ENCODE data around the gene PCSK5.

The PCSK5 gene

DNA sequence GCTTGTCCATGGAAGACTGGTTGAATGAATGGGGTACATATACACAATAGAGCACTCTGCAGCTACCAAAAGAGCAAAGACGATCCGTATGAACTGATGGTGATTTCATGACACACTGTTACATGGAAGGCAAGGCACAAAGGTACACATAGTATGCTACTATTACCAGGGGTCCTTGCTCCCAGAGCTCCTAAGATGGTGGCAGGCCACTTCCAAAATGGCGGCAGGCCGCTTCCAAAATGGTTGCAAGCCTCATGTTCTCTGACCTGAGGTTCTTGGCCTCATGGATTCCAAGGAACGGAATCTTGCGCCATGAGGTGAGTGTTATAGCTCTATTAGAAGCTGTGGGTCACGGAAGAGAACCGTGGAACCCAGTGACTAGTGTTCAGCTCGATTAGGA is 356.2 kb downstream of the PCSK5 start:
- H3K4me3 ChIP-seq (ENCODE audit: low read length), result no peak overlapping the region
- DNase-seq (ENCODE audit: low read depth, low spot score), result no peak

DNA sequence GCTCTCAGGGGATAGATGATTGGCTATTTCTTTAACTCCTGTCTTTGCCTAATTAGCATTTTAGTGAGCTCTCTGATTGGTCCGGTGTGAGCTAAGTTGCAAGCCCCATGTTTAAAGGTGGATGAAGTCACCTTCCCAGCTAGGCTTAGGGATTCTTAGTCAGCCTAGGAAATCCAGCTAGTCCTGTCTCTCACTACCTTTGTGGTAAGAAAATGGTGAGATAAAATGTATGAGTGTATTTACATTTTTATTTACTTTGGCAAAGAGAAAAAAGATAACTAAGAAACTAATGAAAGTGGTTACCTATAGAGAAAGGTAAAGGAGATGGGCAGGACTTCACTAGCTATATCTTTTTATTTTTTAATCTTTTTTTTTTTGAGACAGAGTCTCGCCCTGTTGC is 357.0 kb downstream of the PCSK5 start:
- no peak for DNase-seq (ENCODE audit: low read depth, low spot score)
- no peak overlapping the region for H3K4me3 ChIP-seq (ENCODE audit: low read length)

- H3K4me3 ChIP-seq (ENCODE audit: low read length), result no peak overlapping the region
- DNase-seq (ENCODE audit: low read depth, low spot score), result no peak
Observed at GRCh38 chr9:76249309-76249708, 358.8 kb downstream of the PCSK5 start.

- no peak overlapping the region for H3K4me3 ChIP-seq (ENCODE audit: low read length)
- DNase-seq (ENCODE audit: low read depth, low spot score), result no peak
Observed at GRCh38 chr9:76255781-76256455, 365.4 kb downstream of the PCSK5 start.

DNA sequence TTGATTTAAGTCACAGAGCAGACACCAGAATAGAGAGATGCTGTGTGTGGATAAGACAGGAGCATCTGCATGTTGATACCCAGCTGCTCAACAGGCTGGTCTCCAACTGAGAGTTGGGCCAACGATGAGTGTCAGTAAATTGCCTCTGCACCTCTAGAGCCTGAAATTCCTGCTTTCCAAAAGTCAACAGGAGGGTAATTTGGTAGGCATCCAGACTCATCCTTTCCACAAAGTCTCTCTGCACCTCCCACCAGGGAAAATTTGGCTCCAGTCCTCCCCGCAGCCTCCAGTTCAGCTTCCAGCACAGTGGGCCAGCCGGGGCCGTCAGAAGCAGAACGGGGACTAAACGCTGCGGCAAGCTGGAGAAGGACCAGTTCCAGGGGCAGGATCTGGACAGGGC is 366.8 kb downstream of the PCSK5 start:
- no peak overlapping the region for H3K4me3 ChIP-seq (ENCODE audit: low read length)
- DNase-seq (ENCODE audit: low read depth, low spot score), result no peak

DNA sequence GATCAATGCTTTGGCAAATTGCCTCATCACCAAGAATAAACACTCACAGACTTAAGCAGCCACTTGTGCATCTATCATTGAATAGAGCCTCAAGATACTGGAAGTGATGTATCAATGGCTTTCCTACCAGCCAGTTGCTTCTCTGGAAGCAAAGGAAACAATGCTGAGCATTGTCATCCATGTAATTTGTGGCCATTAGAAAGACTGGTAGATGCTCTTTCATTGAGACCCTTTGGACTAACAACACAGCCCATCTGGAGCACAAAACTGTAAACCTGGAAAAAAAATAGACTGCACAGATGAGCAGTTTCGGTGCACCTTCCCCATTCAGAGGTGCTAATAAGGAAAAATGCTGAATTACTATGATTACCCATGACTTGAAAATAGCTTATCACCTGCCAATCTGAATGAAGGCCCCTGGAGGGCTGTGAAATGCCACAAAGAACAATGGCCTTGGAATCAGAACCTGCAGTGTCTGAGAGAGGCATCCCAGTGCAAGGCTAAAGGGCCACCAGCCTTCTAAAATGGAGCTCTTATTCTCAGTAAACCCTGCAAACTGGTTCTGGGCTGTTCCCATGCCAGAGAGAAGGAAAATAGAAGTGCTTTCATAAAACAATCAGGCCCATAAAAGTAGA is 376.3 kb downstream of the PCSK5 start:
- no peak for DNase-seq (ENCODE audit: low read depth, low spot score)
- no peak overlapping the region for H3K4me3 ChIP-seq (ENCODE audit: low read length)

- no peak overlapping the region for H3K4me3 ChIP-seq (ENCODE audit: low read length)
Observed at GRCh38 chr9:76267284-76267652, 376.8 kb downstream of the PCSK5 start.

DNA sequence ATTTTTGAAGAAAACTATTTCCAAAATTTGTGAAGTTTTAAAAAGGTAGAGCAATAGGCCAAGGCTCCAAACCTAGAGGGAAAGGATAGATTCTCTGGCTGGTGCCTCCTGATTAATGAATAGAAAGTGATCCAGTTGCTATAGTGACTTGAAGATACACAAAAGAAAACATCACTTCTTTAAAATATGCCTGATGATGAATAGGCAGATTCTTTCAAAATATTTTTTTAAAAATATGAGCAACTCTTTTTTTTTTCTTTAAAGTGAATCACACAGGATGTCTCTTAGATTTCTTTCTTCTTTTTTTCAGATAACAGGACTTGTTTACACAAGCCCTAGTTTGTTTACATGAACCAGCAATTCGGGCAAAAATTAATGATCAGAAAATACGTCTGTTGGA is 379.3 kb downstream of the PCSK5 start:
- H3K4me3 ChIP-seq (ENCODE audit: low read length), result no peak overlapping the region
- no peak for DNase-seq (ENCODE audit: low read depth, low spot score)

More at GRCh38 chr9:76267284-76267652, 376.8 kb downstream of the PCSK5 start:
- no peak for DNase-seq (ENCODE audit: low read depth, low spot score)

- DNase-seq (ENCODE audit: low read depth, low spot score), result no peak
- no peak overlapping the region for H3K4me3 ChIP-seq (ENCODE audit: low read length)
Observed at GRCh38 chr9:76271755-76272154, 381.3 kb downstream of the PCSK5 start.

GRCh38 chr9:76289042-76289441 is 398.6 kb downstream of the PCSK5 start:
- H3K4me3 ChIP-seq (ENCODE audit: low read length), result no peak overlapping the region
- DNase-seq (ENCODE audit: low read depth, low spot score), result no peak

DNA sequence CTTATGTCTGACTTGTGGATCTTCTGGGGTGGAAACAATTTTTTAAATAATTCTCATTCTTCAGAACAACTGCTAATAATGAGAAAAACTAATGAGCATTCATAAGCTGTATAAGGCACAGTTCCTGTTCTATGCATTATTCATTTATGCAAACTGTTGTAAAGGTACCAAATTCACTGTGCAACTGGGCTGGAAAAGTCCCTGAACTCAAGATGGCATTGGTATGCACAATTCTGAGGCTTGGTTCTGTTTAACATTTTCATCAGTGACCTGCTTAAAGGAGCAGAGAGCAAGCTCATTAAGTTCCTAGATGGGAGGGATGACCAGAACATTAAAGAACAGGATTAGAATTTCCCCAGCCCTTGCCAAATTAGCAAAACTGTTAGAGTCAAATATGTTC is 399.2 kb downstream of the PCSK5 start:
- no peak for DNase-seq (ENCODE audit: low read depth, low spot score)
- no peak overlapping the region for H3K4me3 ChIP-seq (ENCODE audit: low read length)

DNA sequence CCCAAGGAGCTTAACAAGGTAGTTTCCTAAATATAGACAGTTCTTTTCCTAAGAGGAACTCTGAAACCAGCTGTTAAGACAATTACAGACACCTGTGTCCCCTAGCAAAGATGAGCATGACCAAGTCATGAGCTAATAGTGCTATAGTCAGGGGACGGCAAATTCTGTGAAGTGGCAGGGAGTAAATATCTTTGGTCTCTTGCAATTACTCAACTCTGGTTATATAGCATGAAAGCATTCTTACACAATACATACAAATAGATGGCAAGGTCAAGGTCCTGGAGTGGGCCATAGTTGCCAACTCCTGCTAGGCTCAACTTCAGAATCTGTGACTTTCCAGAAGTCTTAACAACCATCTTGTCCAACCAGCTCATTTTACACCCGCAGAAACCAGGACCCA is 400.1 kb downstream of the PCSK5 start:
- DNase-seq (ENCODE audit: low read depth, low spot score), result no peak
- H3K4me3 ChIP-seq (ENCODE audit: low read length), result no peak overlapping the region

DNA sequence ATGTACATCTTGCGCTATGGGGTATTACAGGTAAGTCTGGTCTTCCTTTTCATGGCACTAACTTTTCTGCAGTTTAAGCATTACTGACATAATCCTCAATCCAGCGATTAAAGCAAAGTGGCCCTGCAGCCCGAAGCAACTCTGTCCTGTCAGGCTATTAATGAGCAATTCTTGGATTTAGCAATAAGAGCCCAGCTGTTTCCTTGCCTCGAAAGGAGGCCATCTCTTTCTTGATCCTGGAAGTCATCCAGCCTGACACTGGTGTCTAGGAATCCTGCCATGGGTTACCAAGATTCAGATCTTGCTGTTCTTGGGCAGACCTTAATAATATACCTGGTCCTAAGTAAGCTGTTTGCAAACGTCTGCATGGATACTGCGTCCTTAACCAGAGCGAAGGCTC is 401.8 kb downstream of the PCSK5 start:
- H3K4me3 ChIP-seq (ENCODE audit: low read length), result no peak overlapping the region
- no peak for DNase-seq (ENCODE audit: low read depth, low spot score)

GRCh38 chr9:76292658-76293057 is 402.2 kb downstream of the PCSK5 start:
- no peak overlapping the region for H3K4me3 ChIP-seq (ENCODE audit: low read length)
- DNase-seq (ENCODE audit: low read depth, low spot score), result no peak

DNA sequence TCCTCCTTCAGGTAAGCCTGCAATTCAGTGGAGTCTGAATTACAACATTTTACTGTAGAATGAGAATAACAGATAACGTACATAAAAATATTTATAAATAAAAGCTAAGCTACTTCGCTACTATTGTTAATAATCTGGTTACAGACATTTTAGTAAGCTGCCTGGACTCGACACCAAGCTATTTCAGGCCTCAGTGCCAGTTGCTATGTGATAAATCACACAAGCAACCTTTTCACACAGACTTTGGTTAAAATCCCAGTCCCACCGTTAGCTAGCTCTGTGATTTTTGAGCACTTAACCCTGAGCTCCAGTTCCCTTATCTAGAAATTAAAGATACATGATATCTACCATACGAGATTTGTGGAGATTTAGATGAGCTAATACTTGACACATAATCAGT is 403.8 kb downstream of the PCSK5 start:
- no peak overlapping the region for H3K4me3 ChIP-seq (ENCODE audit: low read length)
- DNase-seq (ENCODE audit: low read depth, low spot score), result no peak

- DNase-seq (ENCODE audit: low read depth, low spot score), result no peak
- no peak overlapping the region for H3K4me3 ChIP-seq (ENCODE audit: low read length)
Observed at GRCh38 chr9:76296561-76297310, 406.3 kb downstream of the PCSK5 start.

GRCh38 chr9:76297721-76298239 is 407.3 kb downstream of the PCSK5 start:
- DNase-seq (ENCODE audit: low read depth, low spot score), result no peak
- no peak overlapping the region for H3K4me3 ChIP-seq (ENCODE audit: low read length)

DNA sequence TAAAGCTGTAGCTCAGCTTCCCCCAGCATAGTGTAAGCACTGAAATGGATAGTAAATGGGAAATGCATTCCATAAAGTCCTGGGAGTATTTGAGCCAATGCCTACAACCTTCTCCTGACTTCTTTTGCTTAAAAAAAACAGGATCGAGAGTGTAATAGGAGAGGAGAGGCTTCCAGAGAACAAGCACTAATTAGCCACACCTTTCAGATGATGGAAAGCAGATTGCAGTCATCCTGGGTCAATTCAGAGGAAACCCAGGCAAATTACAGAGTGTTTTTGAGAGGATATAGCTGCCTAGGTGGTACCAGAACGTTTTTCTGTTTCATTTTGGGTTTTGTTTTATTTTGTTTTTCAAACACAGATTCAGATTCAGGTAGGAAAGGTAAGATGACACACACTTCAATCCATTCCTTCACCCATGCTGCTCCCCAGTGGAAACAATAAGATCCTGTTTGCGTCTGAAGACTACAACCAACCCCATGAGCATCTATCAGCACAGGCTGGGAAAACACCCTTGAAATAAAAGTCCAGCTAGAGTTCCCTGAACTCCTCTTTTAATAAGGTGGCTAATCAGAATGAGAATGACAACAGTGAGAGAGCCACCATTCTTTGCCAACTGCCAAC is 408.2 kb downstream of the PCSK5 start:
- DNase-seq (ENCODE audit: low read depth, low spot score), result no peak
- no peak overlapping the region for H3K4me3 ChIP-seq (ENCODE audit: low read length)

GRCh38 chr9:76302543-76302942 is 412.1 kb downstream of the PCSK5 start:
- no peak overlapping the region for H3K4me3 ChIP-seq (ENCODE audit: low read length)
- DNase-seq (ENCODE audit: low read depth, low spot score), result no peak

Data from Jurkat, Clone E6-1 (cell line).